ENCODE results near the gene RPL7L1.

DNA sequence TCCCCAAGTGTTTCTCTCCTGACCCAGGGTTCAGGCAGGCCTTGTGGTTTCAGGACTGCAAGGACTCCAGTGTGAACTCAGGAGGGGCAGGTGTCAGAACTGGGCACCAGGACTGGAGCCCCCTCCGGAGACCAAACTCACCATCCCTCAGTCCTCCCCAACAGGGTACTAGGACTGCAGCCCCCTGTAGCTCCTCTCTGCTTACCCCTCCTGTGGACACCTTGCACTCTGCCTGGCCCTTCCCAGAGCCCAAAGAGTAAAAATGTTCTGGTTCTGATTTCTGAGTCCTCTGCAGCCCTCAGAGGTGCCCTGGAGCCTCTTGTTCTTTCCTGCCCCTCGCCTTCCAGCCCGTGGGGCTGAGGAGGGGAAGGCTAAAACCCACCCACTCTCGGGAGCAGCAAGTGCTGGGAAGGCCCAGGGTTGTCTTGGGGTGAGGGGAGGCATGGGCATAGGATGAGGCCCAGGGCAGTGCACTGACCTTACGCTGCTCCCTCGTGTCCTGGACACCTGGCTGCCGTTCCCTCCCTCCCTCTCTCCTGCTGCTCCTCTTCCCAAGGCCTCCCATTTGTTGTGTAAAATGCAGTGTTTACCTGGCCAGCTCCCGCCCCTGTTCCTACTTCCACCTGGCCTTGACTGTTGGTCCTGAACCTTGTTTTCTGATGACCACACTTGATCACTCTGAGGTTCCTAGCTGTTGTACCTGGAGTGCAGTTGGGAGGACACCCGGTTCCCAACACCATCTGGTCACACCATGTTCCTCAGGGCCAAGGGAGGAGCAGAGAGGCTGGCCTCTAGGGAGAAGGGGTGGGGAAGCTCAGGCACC is 59.8 kb downstream of the RPL7L1 start:
- TF ChIP-seq POLR2A (IDR thresholded peaks at IDR 0.05; ENCODE audit: low read depth, low read length) (no peak), SMC3 (IDR thresholded peaks at IDR 0.05; ENCODE audit: low read depth, low read length) (no peak)
- TF ChIP-seq, protein P1, sequence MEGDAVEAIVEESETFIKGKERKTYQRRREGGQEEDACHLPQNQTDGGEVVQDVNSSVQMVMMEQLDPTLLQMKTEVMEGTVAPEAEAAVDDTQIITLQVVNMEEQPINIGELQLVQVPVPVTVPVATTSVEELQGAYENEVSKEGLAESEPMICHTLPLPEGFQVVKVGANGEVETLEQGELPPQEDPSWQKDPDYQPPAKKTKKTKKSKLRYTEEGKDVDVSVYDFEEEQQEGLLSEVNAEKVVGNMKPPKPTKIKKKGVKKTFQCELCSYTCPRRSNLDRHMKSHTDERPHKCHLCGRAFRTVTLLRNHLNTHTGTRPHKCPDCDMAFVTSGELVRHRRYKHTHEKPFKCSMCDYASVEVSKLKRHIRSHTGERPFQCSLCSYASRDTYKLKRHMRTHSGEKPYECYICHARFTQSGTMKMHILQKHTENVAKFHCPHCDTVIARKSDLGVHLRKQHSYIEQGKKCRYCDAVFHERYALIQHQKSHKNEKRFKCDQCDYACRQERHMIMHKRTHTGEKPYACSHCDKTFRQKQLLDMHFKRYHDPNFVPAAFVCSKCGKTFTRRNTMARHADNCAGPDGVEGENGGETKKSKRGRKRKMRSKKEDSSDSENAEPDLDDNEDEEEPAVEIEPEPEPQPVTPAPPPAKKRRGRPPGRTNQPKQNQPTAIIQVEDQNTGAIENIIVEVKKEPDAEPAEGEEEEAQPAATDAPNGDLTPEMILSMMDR (conservative IDR thresholded peaks at IDR 0.05; ENCODE audit: low read depth, low read length) = no peak
